ENCODE data around the gene EFL1.
"Not testable (repeated sequence)": the region's sequence is repeated elsewhere in the genome, so short reads cannot be mapped to it uniquely, and the experiment has no call there.

EFL1 gene

GRCh38 chr15:82262422-82263026, at the start of gene EFL1, which contains the start of gene SAXO2:
EFL1 (minus strand) TSS chr15:82262734; CDS start chr15:82261778, 956 bp downstream.
SAXO2 (plus strand) TSS chr15:82262818; CDS start chr15:82262880, 62 bp downstream.
- DNase-seq (ENCODE audit: low read depth in 2 of 2) = peak; percentile 71 to 79

- DNase-seq (ENCODE audit: low read depth in 2 of 2) = not testable (repeated sequence)
These were observed 48.8 kb upstream of the EFL1 start for GRCh38 chr15:82311321-82311720.

- no peak for DNase-seq (ENCODE audit: low read depth in 2 of 2)
These were observed 47.3 kb upstream of the EFL1 start for GRCh38 chr15:82309802-82310201.

- DNase-seq (ENCODE audit: low read depth in 2 of 2) = no peak
These were observed 45.2 kb upstream of the EFL1 start for GRCh38 chr15:82307714-82308081.

- no peak for DNase-seq (ENCODE audit: low read depth in 2 of 2)
These were observed 44.5 kb upstream of the EFL1 start for GRCh38 chr15:82306791-82307713.

GRCh38 chr15:82305621-82306048, 43.1 kb upstream of the EFL1 start:
- no peak for DNase-seq (ENCODE audit: low read depth in 2 of 2)

GRCh38 chr15:82304778-82305090, 42.2 kb upstream of the EFL1 start:
- DNase-seq (ENCODE audit: low read depth in 2 of 2) = no peak

GRCh38 chr15:82303956-82304777, 41.6 kb upstream of the EFL1 start:
- no peak for DNase-seq (ENCODE audit: low read depth in 2 of 2)

GRCh38 chr15:82301296-82302016, 38.9 kb upstream of the EFL1 start:
- no peak for DNase-seq (ENCODE audit: low read depth in 2 of 2)

GRCh38 chr15:82300883-82301282, 38.3 kb upstream of the EFL1 start:
- DNase-seq (ENCODE audit: low read depth in 2 of 2) = no peak

GRCh38 chr15:82300326-82300725, 37.8 kb upstream of the EFL1 start:
- not testable (repeated sequence) for DNase-seq (ENCODE audit: low read depth in 2 of 2)

GRCh38 chr15:82299511-82299914, 37.0 kb upstream of the EFL1 start:
- DNase-seq (ENCODE audit: low read depth in 2 of 2) = not testable (repeated sequence)

GRCh38 chr15:82298520-82298919, 36.0 kb upstream of the EFL1 start:
- peak; percentile 13 to 23 for DNase-seq (ENCODE audit: low read depth in 2 of 2)

GRCh38 chr15:82298032-82298431, 35.5 kb upstream of the EFL1 start:
- no peak for DNase-seq (ENCODE audit: low read depth in 2 of 2)

GRCh38 chr15:82297546-82297945, 35.0 kb upstream of the EFL1 start:
- DNase-seq (ENCODE audit: low read depth in 2 of 2) = no peak

- DNase-seq (ENCODE audit: low read depth in 2 of 2) = no peak
These were observed 31.6 kb upstream of the EFL1 start for GRCh38 chr15:82294061-82294690.

- DNase-seq (ENCODE audit: low read depth in 2 of 2) = no peak
These were observed 29.7 kb upstream of the EFL1 start for GRCh38 chr15:82292271-82292670.

GRCh38 chr15:82288202-82288601, 25.7 kb upstream of the EFL1 start:
- not testable (repeated sequence) for DNase-seq (ENCODE audit: low read depth in 2 of 2)

GRCh38 chr15:82286475-82286874, 23.9 kb upstream of the EFL1 start:
- DNase-seq (ENCODE audit: low read depth in 2 of 2) = not testable (repeated sequence)

- DNase-seq (ENCODE audit: low read depth in 2 of 2) = not testable (repeated sequence)
These were observed 21.8 kb upstream of the EFL1 start for GRCh38 chr15:82284381-82284780.

GRCh38 chr15:82282386-82282785, 19.9 kb upstream of the EFL1 start:
- DNase-seq (ENCODE audit: low read depth in 2 of 2) = not testable (repeated sequence)

Data from stimulated activated CD4-positive, alpha-beta T cell treated with anti-CD3 and anti-CD28 coated beads, Interleukin-1b, Interleukin-23, amount 100 ng/mL, for 1 hour (primary cell).